Neural cell (in vitro differentiated cells): ENCODE measurements around the gene UFSP2. TPM values are rescaled to one million over a fixed set of nuclear protein-coding genes. Genes with fewer than 3 reads are reported as not detected.

Experiments used
- H2AFZ ChIP-seq: fragments of 200-600, 300-800 bp; sonication (generic), shearing (Covaris generic); 2 replicates; pipeline ENCODE4 v1.6.0; 2014; ENCODE audit warnings: low read depth, mild to moderate bottlenecking, antibody characterized with exemption, low read length, moderate library complexity
- H3F3A ChIP-seq: fragments of 200-600 bp; shearing (Covaris generic); 2 replicates; pipeline ENCODE4 v1.6.1; 2016; ENCODE audit warnings: mild to moderate bottlenecking, moderate library complexity, mixed read lengths, antibody characterized with exemption, low read length; ENCODE audit not compliant: insufficient read depth, poor library complexity, severe bottlenecking
- H3K27ac ChIP-seq: fragments of 200-600, 300-800 bp; sonication (generic), shearing (Covaris generic); 2 replicates; pipeline ENCODE4 v1.5.1; 2014; ENCODE audit warnings: mild to moderate bottlenecking, low read length, moderate library complexity
- H3K27me3 ChIP-seq: fragments of 300-800, 200-600 bp; sonication (generic), shearing (Covaris generic); 2 replicates; pipeline ENCODE4 v1.6.0; 2014; ENCODE audit warnings: mild to moderate bottlenecking, low read depth, low read length, moderate library complexity; ENCODE audit not compliant: insufficient read depth
- H3K36me3 ChIP-seq: fragments of 300-800, 200-600 bp; sonication (generic), shearing (Covaris generic); 2 replicates; pipeline ENCODE4 v1.5.1; 2014; ENCODE audit warnings: mild to moderate bottlenecking, antibody characterized with exemption, low read length, moderate library complexity; ENCODE audit not compliant: insufficient read depth
- H3K4me2 ChIP-seq: fragments of 300-800, 200-600 bp; sonication (generic), shearing (Covaris generic); 2 replicates; pipeline ENCODE4 v1.6.0; 2014; ENCODE audit warnings: mild to moderate bottlenecking, low read length
- H3K4me3 ChIP-seq: fragments of 300-800, 200-600 bp; sonication (generic), shearing (Covaris generic); 2 replicates; pipeline ENCODE4 v1.5.1; 2014; ENCODE audit warnings: mild to moderate bottlenecking, low read length, moderate library complexity
- H3K79me2 ChIP-seq: fragments of 200-600 bp; shearing (Covaris generic); replicated peaks from 2 replicates; pipeline ENCODE4 v1.6.0; 2014; ENCODE audit warnings: mild to moderate bottlenecking, low read length, moderate library complexity; ENCODE audit not compliant: insufficient read depth
- H3K9ac ChIP-seq: fragments of 300-800, 200-600 bp; sonication (generic), shearing (Covaris generic); 2 replicates; pipeline ENCODE4 v1.6.1; 2016; ENCODE audit warnings: mild to moderate bottlenecking, low read length, mixed read lengths
- H3K9me2 ChIP-seq: fragments of 200-600 bp; shearing (Covaris generic); 2 replicates; pipeline ENCODE4 v1.6.1; 2016; ENCODE audit warnings: mild to moderate bottlenecking, low read length, mixed read lengths; ENCODE audit not compliant: insufficient read depth
- H3K9me3 ChIP-seq: fragments of 200-600, 300-800 bp; sonication (generic), shearing (Covaris generic); 2 replicates; pipeline ENCODE4 v1.6.1; 2016; ENCODE audit warnings: mild to moderate bottlenecking, mixed run types, low read length, moderate library complexity, mixed read lengths
- H4K20me1 ChIP-seq: fragments of 200-600 bp; shearing (Covaris generic); 2 replicates; pipeline ENCODE4 v1.6.1; 2016; ENCODE audit warnings: mild to moderate bottlenecking, mixed run types; ENCODE audit not compliant: insufficient read depth
- EP300 ChIP-seq: fragments of 450-650 bp; conservative IDR thresholded peaks from 2 replicates; pipeline ENCODE4 v1.6.1; 2014; ENCODE audit warnings: antibody characterized with exemption, mild to moderate bottlenecking, moderate library complexity; ENCODE audit not compliant: poor library complexity, severe bottlenecking
- MXI1 ChIP-seq: fragments of 450-650 bp; conservative IDR thresholded peaks from 2 replicates; pipeline ENCODE4 v1.6.1; 2014; ENCODE audit warnings: antibody characterized with exemption, mild to moderate bottlenecking; ENCODE audit not compliant: poor library complexity, severe bottlenecking
- POLR2AphosphoS5 ChIP-seq: IDR thresholded peaks from 2 replicates; pipeline ENCODE4 v1.6.1; 2012
- RAD21 ChIP-seq: fragments of 450-650 bp; conservative IDR thresholded peaks from 2 replicates; pipeline ENCODE4 v1.6.1; 2014; ENCODE audit warnings: antibody characterized with exemption, mild to moderate bottlenecking, moderate library complexity
- SMC3 ChIP-seq: fragments of 450-650 bp; conservative IDR thresholded peaks from 2 replicates; pipeline ENCODE4 v1.6.1; 2014; ENCODE audit warnings: antibody characterized with exemption, mild to moderate bottlenecking, moderate library complexity; ENCODE audit not compliant: poor library complexity
- TAF1 ChIP-seq: IDR thresholded peaks from 2 replicates; pipeline ENCODE4 v1.6.1; 2012; ENCODE audit warnings: low read depth
- polyA plus RNA-seq: library from polyadenylated mRNA; depleted of rRNA; stranded (reverse); fragments of >200 nt; gene quantifications from 2 replicates; pipeline ENCODE4 v1.2.3, GENCODE V29; 2014
- TF ChIP-seq, protein P1 (sequence below): fragments of 450-650 bp; IDR thresholded peaks from 2 replicates; pipeline ENCODE4 v1.5.1; 2014; ENCODE audit warnings: antibody characterized with exemption, mild to moderate bottlenecking, moderate library complexity; ENCODE audit not compliant: poor library complexity, severe bottlenecking
- TF ChIP-seq, protein P2 (sequence below): IDR thresholded peaks from 2 replicates; pipeline ENCODE4 v1.6.1; 2012; ENCODE audit warnings: borderline replicate concordance

UFSP2 gene
- polyA plus RNA-seq, 1 donor from 2014 or later, result 38.9 TPM

DNA sequence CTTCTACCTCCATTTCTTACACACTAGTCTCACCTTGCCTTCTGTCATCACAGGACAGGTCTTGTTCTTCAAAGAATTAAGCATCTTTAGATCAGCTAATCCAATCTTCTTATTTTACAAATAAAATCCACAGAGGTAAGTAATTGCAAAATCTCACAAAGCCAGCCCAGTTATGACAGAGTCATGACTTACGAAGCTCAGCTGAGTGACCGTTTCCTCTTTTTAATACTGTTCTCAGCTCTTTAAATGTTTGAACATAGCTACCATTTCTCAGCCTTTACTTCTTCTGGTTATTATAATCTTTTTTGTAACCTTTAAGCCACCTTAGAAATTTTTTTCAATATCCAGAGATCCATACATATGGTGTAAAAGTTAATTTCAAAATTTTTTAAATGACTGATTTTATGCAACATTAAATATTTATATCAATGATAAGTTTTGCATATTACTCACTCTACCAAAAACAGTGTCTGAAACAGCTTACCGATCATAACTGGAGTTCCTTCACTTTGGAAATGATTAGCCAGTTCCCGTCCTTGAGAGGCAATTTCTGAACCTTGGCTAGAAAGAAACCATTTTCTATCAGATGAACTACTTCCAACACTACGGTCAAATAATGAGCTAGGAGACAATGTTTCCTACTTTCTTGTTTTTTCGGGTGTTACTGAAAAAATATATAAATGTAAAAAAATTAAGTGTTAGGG, 20.3 kb downstream of the UFSP2 start:
- Histone ChIP-seq H3F3A (no peaks in the 10 kb centered on the region), H3K4me2 (no peak overlapping the region), H2AFZ (no peak overlapping the region), H3K36me3 (peaks cover 9% of the 10 kb centered on the region), H3K79me2 (no peaks in the 10 kb centered on the region), H3K9me3 (no peaks in the 10 kb centered on the region), H4K20me1 (no peaks in the 10 kb centered on the region), H3K4me3 (no peak overlapping the region), H3K9ac (no peak overlapping the region), H3K27ac (no peak overlapping the region), H3K9me2 (no peaks in the 10 kb centered on the region), H3K27me3 (no peaks in the 10 kb centered on the region)
- TF ChIP-seq, protein P1, sequence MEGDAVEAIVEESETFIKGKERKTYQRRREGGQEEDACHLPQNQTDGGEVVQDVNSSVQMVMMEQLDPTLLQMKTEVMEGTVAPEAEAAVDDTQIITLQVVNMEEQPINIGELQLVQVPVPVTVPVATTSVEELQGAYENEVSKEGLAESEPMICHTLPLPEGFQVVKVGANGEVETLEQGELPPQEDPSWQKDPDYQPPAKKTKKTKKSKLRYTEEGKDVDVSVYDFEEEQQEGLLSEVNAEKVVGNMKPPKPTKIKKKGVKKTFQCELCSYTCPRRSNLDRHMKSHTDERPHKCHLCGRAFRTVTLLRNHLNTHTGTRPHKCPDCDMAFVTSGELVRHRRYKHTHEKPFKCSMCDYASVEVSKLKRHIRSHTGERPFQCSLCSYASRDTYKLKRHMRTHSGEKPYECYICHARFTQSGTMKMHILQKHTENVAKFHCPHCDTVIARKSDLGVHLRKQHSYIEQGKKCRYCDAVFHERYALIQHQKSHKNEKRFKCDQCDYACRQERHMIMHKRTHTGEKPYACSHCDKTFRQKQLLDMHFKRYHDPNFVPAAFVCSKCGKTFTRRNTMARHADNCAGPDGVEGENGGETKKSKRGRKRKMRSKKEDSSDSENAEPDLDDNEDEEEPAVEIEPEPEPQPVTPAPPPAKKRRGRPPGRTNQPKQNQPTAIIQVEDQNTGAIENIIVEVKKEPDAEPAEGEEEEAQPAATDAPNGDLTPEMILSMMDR, result no peak
- TF ChIP-seq, protein P2, sequence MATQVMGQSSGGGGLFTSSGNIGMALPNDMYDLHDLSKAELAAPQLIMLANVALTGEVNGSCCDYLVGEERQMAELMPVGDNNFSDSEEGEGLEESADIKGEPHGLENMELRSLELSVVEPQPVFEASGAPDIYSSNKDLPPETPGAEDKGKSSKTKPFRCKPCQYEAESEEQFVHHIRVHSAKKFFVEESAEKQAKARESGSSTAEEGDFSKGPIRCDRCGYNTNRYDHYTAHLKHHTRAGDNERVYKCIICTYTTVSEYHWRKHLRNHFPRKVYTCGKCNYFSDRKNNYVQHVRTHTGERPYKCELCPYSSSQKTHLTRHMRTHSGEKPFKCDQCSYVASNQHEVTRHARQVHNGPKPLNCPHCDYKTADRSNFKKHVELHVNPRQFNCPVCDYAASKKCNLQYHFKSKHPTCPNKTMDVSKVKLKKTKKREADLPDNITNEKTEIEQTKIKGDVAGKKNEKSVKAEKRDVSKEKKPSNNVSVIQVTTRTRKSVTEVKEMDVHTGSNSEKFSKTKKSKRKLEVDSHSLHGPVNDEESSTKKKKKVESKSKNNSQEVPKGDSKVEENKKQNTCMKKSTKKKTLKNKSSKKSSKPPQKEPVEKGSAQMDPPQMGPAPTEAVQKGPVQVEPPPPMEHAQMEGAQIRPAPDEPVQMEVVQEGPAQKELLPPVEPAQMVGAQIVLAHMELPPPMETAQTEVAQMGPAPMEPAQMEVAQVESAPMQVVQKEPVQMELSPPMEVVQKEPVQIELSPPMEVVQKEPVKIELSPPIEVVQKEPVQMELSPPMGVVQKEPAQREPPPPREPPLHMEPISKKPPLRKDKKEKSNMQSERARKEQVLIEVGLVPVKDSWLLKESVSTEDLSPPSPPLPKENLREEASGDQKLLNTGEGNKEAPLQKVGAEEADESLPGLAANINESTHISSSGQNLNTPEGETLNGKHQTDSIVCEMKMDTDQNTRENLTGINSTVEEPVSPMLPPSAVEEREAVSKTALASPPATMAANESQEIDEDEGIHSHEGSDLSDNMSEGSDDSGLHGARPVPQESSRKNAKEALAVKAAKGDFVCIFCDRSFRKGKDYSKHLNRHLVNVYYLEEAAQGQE, result no peak
- TF ChIP-seq RAD21 (no peak), EP300 (no peak), TAF1 (no peak), SMC3 (no peak), POLR2AphosphoS5 (no peak), MXI1 (no peak)

DNA sequence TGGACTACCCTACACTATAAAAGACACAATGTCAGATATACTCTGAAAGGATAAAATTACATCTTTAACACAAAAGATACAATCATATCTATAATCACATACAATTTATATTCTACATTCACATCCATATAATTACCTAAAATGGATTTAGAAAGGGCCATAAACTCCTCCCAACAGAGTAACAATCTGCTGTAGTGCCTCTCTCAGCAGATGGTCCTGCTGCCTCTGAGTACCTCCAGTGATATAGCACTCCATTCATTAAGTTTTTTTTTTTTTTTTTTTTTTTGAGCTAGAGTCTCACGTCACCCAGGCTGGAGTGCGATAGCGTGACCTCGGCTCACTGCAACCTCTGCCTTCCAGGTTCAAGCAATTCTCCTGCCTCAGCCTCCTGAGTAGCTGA, 21.7 kb downstream of the UFSP2 start:
- peaks cover 5% of the 10 kb centered on the region for H3K36me3 ChIP-seq
- no peaks in the 10 kb centered on the region for H3F3A ChIP-seq
- H3K79me2 ChIP-seq, result no peaks in the 10 kb centered on the region

More for the DNA sequence above, 21.7 kb downstream of the UFSP2 start:
- no peaks in the 10 kb centered on the region for H4K20me1 ChIP-seq
- TF ChIP-seq MXI1, result no peak
- TF ChIP-seq, protein P1, result no peak
- no peak for TF ChIP-seq RAD21
- TF ChIP-seq, protein P2, result no peak
- no peak for TF ChIP-seq EP300
- TF ChIP-seq TAF1, result no peak
- no peaks in the 10 kb centered on the region for H3K9me2 ChIP-seq
- H2AFZ ChIP-seq, result no peak overlapping the region
- H3K27ac ChIP-seq, result no peak overlapping the region
- no peak overlapping the region for H3K4me3 ChIP-seq
- no peaks in the 10 kb centered on the region for H3K9me3 ChIP-seq
- no peak overlapping the region for H3K9ac ChIP-seq
- H3K27me3 ChIP-seq, result no peaks in the 10 kb centered on the region
- H3K4me2 ChIP-seq, result no peak overlapping the region
